Measurements from ENCODE around the gene DPEP2NB. TPM values are rescaled to one million over a fixed set of nuclear protein-coding genes. Genes with fewer than 3 reads are reported as not detected.

The DPEP2NB gene, protein sequence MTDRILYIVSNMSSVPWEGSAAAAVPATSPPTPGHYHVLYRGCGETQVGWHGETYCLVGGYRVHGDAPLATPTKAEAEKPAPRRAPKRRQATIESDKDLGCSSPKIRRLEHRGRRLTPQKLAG
- not detected in 5 replicates for total RNA-seq (2022; extraction: Qiagen RNA extraction; ENCODE audit: low read depth)

GRCh38 chr16:68015681-68016080 is at the start of gene DPEP2NB:
Gene DPEP2NB (minus strand): TSS chr16:68015911. CDS start chr16:68015770, 141 bp downstream.

GRCh38 chr16:68022728-68023537 is 7.2 kb upstream of the DPEP2NB start, which contains the start of the genes DDX28 and DUS2:
Gene DDX28 (minus strand): TSS chr16:68023232. CDS start chr16:68023202, 30 bp downstream.
Gene DUS2 (plus strand): TSS chr16:68023284. CDS start chr16:68038024, 14,740 bp downstream.

DNA sequence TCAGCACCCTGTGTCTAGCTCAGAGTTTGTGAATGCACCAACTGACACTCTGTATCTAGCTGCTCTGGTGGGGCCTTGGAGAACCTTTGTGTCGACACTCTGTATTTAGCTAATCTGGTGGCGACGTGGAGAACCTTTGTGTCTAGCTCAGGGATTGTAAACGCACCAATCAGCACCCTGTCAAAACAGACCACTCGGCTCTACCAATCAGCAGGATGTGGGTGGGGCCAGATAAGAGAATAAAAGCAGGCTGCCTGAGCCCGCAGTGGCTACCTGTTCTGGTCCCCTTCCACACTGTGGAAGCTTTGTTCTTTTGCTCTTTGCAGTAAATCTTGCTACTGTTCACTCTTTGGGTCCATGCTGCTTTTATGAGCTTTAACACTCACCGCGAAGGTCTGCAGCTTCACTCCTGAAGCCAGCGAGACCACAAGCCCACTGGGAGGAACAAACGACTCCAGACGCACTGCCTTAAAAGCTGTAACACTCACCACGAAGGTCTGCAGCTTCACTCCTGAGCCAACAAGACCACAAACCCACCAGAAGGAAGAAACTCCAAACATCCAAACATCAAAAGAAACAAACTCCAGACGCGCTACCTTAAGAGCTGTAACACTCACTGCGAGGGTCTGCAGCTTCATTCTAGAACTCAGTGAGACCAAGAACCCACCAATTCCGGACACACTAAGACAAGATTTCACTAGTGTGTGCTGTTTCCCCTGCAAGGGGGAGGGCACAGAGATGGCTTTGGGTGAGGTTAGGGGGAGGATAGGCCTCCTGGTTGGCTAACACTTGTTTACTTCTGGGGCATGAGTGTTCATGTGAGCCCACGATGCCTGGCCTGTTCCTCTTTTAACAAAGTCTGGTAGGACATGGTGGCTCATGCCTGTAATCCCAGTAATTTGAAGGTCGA is 16.7 kb downstream of the DPEP2NB start, which contains the start of gene DPEP2:
TSS of gene DPEP2 (minus strand) at position 706 of the 910 bp plus-strand sequence. CDS start 6,272 bp downstream, outside the sequence.

GRCh38 chr16:67979955-67980678 is 35.6 kb downstream of the DPEP2NB start, which contains the start of gene DPEP3:
Gene DPEP3 (minus strand): TSS chr16:67980499. CDS start chr16:67980380, 119 bp downstream.

GRCh38 chr16:67968400-67969253 is 47.1 kb downstream of the DPEP2NB start, which contains the start of gene SLC12A4:
Gene SLC12A4 (minus strand): TSS chr16:67968637. CDS start chr16:67968553, 84 bp downstream.

Other genes starting within 250 kb of the DPEP2NB start
- 6.7 to 10.7 TPM (median 9.7 TPM) in 5 replicates for gene RANBP10, start 209.4 kb downstream of the DPEP2NB start, total RNA-seq (2022; extraction: Qiagen RNA extraction; ENCODE audit: low read depth)
- 0.32 to 0.86 TPM (median 0.43 TPM) in 5 replicates for gene TSNAXIP1, start 209.0 kb downstream of the DPEP2NB start, total RNA-seq (2022; extraction: Qiagen RNA extraction; ENCODE audit: low read depth)
- 25.2 to 46.3 TPM (median 44.5 TPM) in 5 replicates for gene THAP11, start 173.6 kb downstream of the DPEP2NB start, total RNA-seq (2022; extraction: Qiagen RNA extraction; ENCODE audit: low read depth)
- 230 to 282 TPM (median 237 TPM) in 5 replicates for gene NUTF2, start 169.0 kb downstream of the DPEP2NB start, total RNA-seq (2022; extraction: Qiagen RNA extraction; ENCODE audit: low read depth)
- gene CENPT, start 168.2 kb downstream of the DPEP2NB start, total RNA-seq (2022; extraction: Qiagen RNA extraction; ENCODE audit: low read depth) = 21.4 to 32.5 TPM (median 28.4 TPM) in 5 replicates
- gene EDC4, start 142.9 kb downstream of the DPEP2NB start, total RNA-seq (2022; extraction: Qiagen RNA extraction; ENCODE audit: low read depth) = 43.1 to 69.7 TPM (median 65.1 TPM) in 5 replicates
- 0.33 TPM in 1 of 5 replicates, not detected in the others for gene NRN1L, start 131.0 kb downstream of the DPEP2NB start, total RNA-seq (2022; extraction: Qiagen RNA extraction; ENCODE audit: low read depth)
- 10.1 to 16.5 TPM (median 14.3 TPM) in 5 replicates for gene PSKH1, start 122.7 kb downstream of the DPEP2NB start, total RNA-seq (2022; extraction: Qiagen RNA extraction; ENCODE audit: low read depth)
- 1.0 to 2.5 TPM (median 1.4 TPM) in 5 replicates for gene CTRL, start 84.0 kb downstream of the DPEP2NB start, total RNA-seq (2022; extraction: Qiagen RNA extraction; ENCODE audit: low read depth)
- gene PSMB10, start 79.1 kb downstream of the DPEP2NB start, total RNA-seq (2022; extraction: Qiagen RNA extraction; ENCODE audit: low read depth) = 34.4 to 55.4 TPM (median 47.8 TPM) in 5 replicates
- 9.0 to 15.1 TPM (median 12.4 TPM) in 5 replicates for gene LCAT, start 71.8 kb downstream of the DPEP2NB start, total RNA-seq (2022; extraction: Qiagen RNA extraction; ENCODE audit: low read depth)
- gene SLC12A4, start 47.3 kb downstream of the DPEP2NB start, total RNA-seq (2022; extraction: Qiagen RNA extraction; ENCODE audit: low read depth) = 18.1 to 35.6 TPM (median 31.6 TPM) in 5 replicates
- gene DPEP3, start 35.4 kb downstream of the DPEP2NB start, total RNA-seq (2022; extraction: Qiagen RNA extraction; ENCODE audit: low read depth) = not detected in 5 replicates
- not detected in 5 replicates for gene DPEP2, start 16.4 kb downstream of the DPEP2NB start, total RNA-seq (2022; extraction: Qiagen RNA extraction; ENCODE audit: low read depth)
- gene DDX28, start 7.3 kb upstream of the DPEP2NB start, total RNA-seq (2022; extraction: Qiagen RNA extraction; ENCODE audit: low read depth) = 14.9 to 20.1 TPM (median 18.7 TPM) in 5 replicates
- 14.9 to 20.0 TPM (median 16.7 TPM) in 5 replicates for gene DUS2, start 7.4 kb upstream of the DPEP2NB start, total RNA-seq (2022; extraction: Qiagen RNA extraction; ENCODE audit: low read depth)
- 11.4 to 18.0 TPM (median 15.3 TPM) in 5 replicates for gene NFATC3, start 69.5 kb upstream of the DPEP2NB start, total RNA-seq (2022; extraction: Qiagen RNA extraction; ENCODE audit: low read depth)
- gene ESRP2, start 220.2 kb upstream of the DPEP2NB start, total RNA-seq (2022; extraction: Qiagen RNA extraction; ENCODE audit: low read depth) = 0.06 to 0.40 TPM (median 0.15 TPM) in 5 replicates
- gene PLA2G15, start 229.5 kb upstream of the DPEP2NB start, total RNA-seq (2022; extraction: Qiagen RNA extraction; ENCODE audit: low read depth) = 11.0 to 16.4 TPM (median 14.7 TPM) in 5 replicates
- 24.7 to 35.4 TPM (median 30.5 TPM) in 5 replicates for gene SLC7A6, start 248.6 kb upstream of the DPEP2NB start, total RNA-seq (2022; extraction: Qiagen RNA extraction; ENCODE audit: low read depth)

Measured in A549 treated with ZK216348 at 1 μM for 4 hours (cell line).